GM12865 (cell line): Measurements from ENCODE around the gene AGL.

Experiments
- DNase-seq: peaks from one replicate; pipeline ENCODE4 v3.0.0; 2010; ENCODE audit warnings: low read depth
- H3K4me3 ChIP-seq: 2 replicates; pipeline ENCODE4 v1.5.1; 2011; ENCODE audit warnings: mild to moderate bottlenecking, low read depth, low read length, control low read depth
- CTCF ChIP-seq: IDR thresholded peaks from 2 replicates; pipeline ENCODE4 v1.5.1; 2011; ENCODE audit warnings: low read length, control low read depth, low read depth, inconsistent platforms; ENCODE audit not compliant: insufficient read depth; ENCODE audit errors: missing control alignments

Gene AGL

GRCh38 chr1:99963041-99963795 lies 113.1 kb downstream of the AGL start:
- no peak overlapping the region for H3K4me3 ChIP-seq
- no peak for DNase-seq
- no peak for TF ChIP-seq CTCF

- TF ChIP-seq CTCF = no peak
- H3K4me3 ChIP-seq = no peak overlapping the region
- no peak for DNase-seq
Observed at GRCh38 chr1:99964806-99965205, 114.6 kb downstream of the AGL start.

- H3K4me3 ChIP-seq = no peak overlapping the region
- no peak for DNase-seq
- no peak for TF ChIP-seq CTCF
Observed at GRCh38 chr1:99965646-99966375, 115.7 kb downstream of the AGL start.

- no peak overlapping the region for H3K4me3 ChIP-seq
- DNase-seq = no peak
- no peak for TF ChIP-seq CTCF
Observed at GRCh38 chr1:99968214-99968613, 118.1 kb downstream of the AGL start.

GRCh38 chr1:99969260-99969728 lies 119.1 kb downstream of the AGL start:
- no peak for TF ChIP-seq CTCF
- no peak for DNase-seq
- H3K4me3 ChIP-seq = peak overlapping the region; percentile 69

GRCh38 chr1:99969729-99970621 lies 119.8 kb downstream of the AGL start, which contains the start of gene SLC35A3:
TSS of gene SLC35A3 (plus strand) at chr1:99969996. CDS start at chr1:99993555, 23,559 bp downstream.
- peak within 1 kb of the TSS; percentile 69 for H3K4me3 ChIP-seq
- TF ChIP-seq CTCF = no peak
- DNase-seq = peak; percentile 91
